Cardiac fibroblast (primary cell): ENCODE results near the gene RMND1.
A peak's percentile ranks its signal among the peaks of the same experiment; 100 is the strongest.

Source experiments
- DNase-seq, 2 donors: peaks; one replicate each; pipeline versions ENCODE4 v3.0.0 to v3.0.0-alpha.2; 2010; ENCODE audit warnings: low read depth in 2 of 2
- H3K4me3 ChIP-seq, 2 donors: replicated peaks in 1 of 2; 1 replicate in 1 of 2; 2 replicates in 1 of 2; pipeline ENCODE4 v1.5.1; 2011; ENCODE audit warnings: low read depth in 2 of 2, low read length in 2 of 2, mild to moderate bottlenecking in 2 of 2, moderate library complexity in 1 of 2
- TF ChIP-seq, protein P1 (sequence below): IDR thresholded peaks from one replicate; pipeline ENCODE4 v1.5.1; 2011; ENCODE audit warnings: low read depth, mild to moderate bottlenecking, low read length, inconsistent platforms

The RMND1 gene

DNA sequence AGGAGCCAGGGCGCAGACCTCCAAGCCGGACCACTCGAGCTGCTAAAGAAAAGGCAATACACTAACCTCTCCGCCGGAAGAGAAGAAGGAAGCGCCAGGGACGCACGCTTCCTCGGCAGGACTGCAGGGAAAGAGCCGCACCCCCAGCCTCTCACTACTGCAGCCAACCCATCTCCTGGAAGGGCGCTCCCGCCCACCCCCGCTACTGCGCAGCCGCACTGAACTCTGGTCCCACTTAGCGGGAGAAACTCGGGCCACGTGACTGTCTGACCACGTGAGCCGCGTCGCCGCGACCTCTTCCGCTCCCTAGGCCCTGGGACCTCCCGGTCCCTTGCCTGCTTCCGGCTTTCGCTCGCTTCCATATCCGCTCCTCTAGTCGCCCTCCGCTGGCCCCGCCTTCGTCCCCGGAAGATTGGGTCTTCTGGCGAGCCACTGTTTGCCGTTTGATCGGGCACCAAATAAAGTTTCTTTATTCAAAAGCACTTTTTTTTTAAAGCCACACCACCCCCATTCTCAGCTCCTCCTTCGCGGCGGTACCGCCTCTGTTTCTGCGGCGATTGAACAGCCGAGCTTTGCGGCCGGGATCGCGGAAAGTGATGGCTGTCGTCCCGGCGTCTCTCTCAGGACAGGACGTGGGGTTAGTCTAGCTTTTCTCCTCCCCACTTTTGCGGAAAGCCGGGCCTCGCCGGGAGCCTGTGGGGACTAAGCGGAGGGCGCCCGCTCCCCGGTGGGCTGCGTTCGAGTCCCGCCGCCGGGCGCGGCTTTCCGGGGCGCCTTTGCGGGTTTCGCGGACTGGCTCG lies at the start of gene RMND1:
TSS of gene RMND1 (minus strand) at position 177 of the 800 bp plus-strand sequence. CDS start 6,315 bp downstream, outside the sequence.
- H3K4me3 ChIP-seq = peak within 1 kb of the TSS; percentile 75 to 86
- TF ChIP-seq, protein P1, sequence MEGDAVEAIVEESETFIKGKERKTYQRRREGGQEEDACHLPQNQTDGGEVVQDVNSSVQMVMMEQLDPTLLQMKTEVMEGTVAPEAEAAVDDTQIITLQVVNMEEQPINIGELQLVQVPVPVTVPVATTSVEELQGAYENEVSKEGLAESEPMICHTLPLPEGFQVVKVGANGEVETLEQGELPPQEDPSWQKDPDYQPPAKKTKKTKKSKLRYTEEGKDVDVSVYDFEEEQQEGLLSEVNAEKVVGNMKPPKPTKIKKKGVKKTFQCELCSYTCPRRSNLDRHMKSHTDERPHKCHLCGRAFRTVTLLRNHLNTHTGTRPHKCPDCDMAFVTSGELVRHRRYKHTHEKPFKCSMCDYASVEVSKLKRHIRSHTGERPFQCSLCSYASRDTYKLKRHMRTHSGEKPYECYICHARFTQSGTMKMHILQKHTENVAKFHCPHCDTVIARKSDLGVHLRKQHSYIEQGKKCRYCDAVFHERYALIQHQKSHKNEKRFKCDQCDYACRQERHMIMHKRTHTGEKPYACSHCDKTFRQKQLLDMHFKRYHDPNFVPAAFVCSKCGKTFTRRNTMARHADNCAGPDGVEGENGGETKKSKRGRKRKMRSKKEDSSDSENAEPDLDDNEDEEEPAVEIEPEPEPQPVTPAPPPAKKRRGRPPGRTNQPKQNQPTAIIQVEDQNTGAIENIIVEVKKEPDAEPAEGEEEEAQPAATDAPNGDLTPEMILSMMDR = no peak
- peak; percentile 100 for DNase-seq

- TF ChIP-seq, protein P1 = no peak
- H3K4me3 ChIP-seq = no peak overlapping the region
- DNase-seq = no peak
Observed at GRCh38 chr6:151499551-151499950, 47.6 kb upstream of the RMND1 start.

DNA sequence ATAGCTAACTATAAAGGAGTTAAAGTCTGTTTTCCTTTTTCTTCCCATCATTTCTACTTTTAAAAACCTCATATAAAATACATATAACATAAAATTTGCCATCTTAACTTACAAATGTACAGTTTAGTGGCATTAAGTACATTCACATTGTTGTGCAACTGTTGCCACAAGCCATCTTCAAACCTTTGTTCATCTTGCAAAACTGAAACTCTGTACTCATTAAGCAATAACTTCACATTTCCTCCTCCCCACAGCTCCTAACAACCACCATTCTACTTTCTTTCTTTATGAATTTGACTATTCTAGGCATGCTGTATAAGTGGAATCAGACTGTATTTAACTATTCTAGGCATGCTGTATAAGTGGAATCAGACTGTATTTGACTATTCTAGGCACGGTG lies 46.4 kb upstream of the RMND1 start:
- DNase-seq = peak; percentile 20 to 43
- TF ChIP-seq, protein P1 = no peak
- H3K4me3 ChIP-seq = no peak overlapping the region

DNA sequence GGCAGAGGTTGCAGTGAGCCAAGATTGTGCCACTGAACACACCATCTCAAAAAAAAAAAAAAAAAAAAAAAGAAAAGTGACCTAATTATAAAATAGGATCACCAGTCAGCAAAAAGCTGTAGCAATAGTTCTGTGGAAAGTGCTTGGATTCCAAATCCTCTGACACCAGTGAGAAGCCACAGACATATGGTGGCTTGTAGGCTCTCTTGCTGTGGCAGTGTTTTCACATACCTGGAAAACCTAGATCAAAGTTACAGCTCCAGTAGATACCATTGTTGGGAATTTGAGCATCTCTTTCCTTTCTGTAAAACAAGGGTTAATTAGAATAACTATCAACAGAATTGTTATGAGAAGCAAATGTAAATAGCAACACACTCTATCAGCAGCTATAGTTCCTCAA lies 46.0 kb upstream of the RMND1 start:
- TF ChIP-seq, protein P1 = no peak

DNA sequence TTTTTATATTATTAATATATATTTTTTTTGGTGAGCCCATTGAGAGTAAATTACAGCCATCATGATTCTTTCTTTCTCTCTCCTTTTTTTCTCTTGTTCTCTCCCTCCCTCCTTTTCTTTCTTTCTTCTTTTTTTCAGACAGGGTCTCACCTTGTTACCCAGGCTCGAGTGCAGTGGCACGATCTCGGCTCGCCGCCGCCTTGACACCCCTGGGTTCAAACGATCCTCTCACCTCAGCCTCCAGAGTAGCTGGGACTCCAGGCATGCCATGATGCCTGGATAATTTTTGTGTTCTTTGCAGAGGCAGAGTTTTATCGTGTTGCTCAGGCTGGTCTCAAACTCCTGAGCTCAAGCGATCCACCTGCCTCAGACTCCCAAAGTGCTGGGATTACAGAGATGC lies 43.5 kb upstream of the RMND1 start:
- H3K4me3 ChIP-seq = no peak overlapping the region
- TF ChIP-seq, protein P1 = no peak
- no peak for DNase-seq

More for the DNA sequence above, 46.0 kb upstream of the RMND1 start:
- no peak overlapping the region for H3K4me3 ChIP-seq
- no peak for DNase-seq

DNA sequence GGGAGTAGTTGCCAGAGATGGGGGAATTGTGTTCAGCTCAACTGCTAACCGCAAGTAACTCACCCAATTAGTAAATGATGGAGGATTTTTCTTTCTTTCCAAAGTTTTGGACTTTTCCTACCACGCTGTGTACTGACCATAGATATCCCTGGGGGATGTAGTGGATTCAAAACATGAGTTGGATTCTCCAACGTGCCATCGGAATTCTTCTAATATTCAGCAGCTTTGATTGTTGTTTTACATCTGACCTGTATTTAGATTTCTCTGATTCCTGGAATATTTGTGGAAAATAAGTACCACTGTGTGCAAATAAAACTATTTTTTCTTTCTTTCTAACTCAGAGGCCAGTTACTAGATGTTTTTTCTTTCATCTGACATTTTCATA lies 43.0 kb upstream of the RMND1 start:
- no peak for DNase-seq

More for the DNA sequence above, 43.0 kb upstream of the RMND1 start:
- TF ChIP-seq, protein P1 = no peak
- H3K4me3 ChIP-seq = peak overlapping the region; percentile 57 to 59
